OCI-LY7 (cell line): ENCODE results near the gene IFT27.

Experiments used
- CTCF ChIP-seq: fragments of 200-600 bp; sonication (generic); conservative IDR thresholded peaks from 2 replicates; pipeline ENCODE4 v1.5.1; 2014; ENCODE audit warnings: mild to moderate bottlenecking, antibody characterized with exemption, low read length, moderate library complexity, mixed read lengths
- EZH2phosphoT487 ChIP-seq: fragments of 200-600 bp; sonication (generic); IDR thresholded peaks from 2 replicates; pipeline ENCODE4 v1.6.1; 2018; ENCODE audit warnings: low read depth, borderline replicate concordance, mild to moderate bottlenecking, mixed run types, antibody characterized with exemption, low read length, moderate library complexity, mixed read lengths

GRCh38 chr22:36765943-36766450 lies 9.9 kb downstream of the IFT27 start:
- TF ChIP-seq CTCF = no peak
- no peak for TF ChIP-seq EZH2phosphoT487
